SK-N-SH (cell line): ENCODE results near the gene IL1F10.

ENCODE experiments used
- CTCF ChIP-seq: fragments of 200-600 bp; sonication (generic); IDR thresholded peaks from 2 replicates; pipeline ENCODE4 v1.6.1; 2017; ENCODE audit warnings: antibody characterized with exemption, mild to moderate bottlenecking, moderate library complexity
- EP300 ChIP-seq, 2 experiments: IDR thresholded peaks; 2 replicates each; pipeline versions ENCODE4 v1.4.0 to v1.6.1; 2012; ENCODE audit warnings: borderline replicate concordance in 1 of 2, low read depth in 1 of 2, low read length in 1 of 2
- FOSL2 ChIP-seq: IDR thresholded peaks from 2 replicates; pipeline ENCODE4 v1.4.0; 2012; ENCODE audit warnings: low read depth, mild to moderate bottlenecking, moderate library complexity, borderline replicate concordance
- FOXM1 ChIP-seq: IDR thresholded peaks from 2 replicates; pipeline ENCODE4 v1.4.0; 2012; ENCODE audit warnings: low read depth, mild to moderate bottlenecking
- JUND ChIP-seq: IDR thresholded peaks from 2 replicates; pipeline ENCODE4 v1.4.0; 2012
- MEF2A ChIP-seq: IDR thresholded peaks from 2 replicates; pipeline ENCODE4 v1.4.0; 2012; ENCODE audit warnings: low read depth, borderline replicate concordance
- NRF1 ChIP-seq: IDR thresholded peaks from 2 replicates; pipeline ENCODE4 v1.6.1; 2012; ENCODE audit warnings: low read depth, mild to moderate bottlenecking, low read length
- POLR2AphosphoS5 ChIP-seq: IDR thresholded peaks from 2 replicates; pipeline ENCODE4 v1.6.1; 2012; ENCODE audit warnings: low read depth, low read length
- REST ChIP-seq: IDR thresholded peaks from 2 replicates; pipeline ENCODE4 v1.6.1; 2012; ENCODE audit warnings: mild to moderate bottlenecking, low read depth, low read length, moderate library complexity
- SIN3A ChIP-seq: IDR thresholded peaks from 2 replicates; pipeline ENCODE4 v1.6.1; 2012; ENCODE audit warnings: low read depth, mild to moderate bottlenecking, low read length, moderate library complexity, borderline replicate concordance
- SMC3 ChIP-seq: IDR thresholded peaks from 2 replicates; pipeline ENCODE4 v1.6.1; 2012; ENCODE audit warnings: low read depth, low read length, improper control_type of control experiment
- TAF1 ChIP-seq: IDR thresholded peaks from 2 replicates; pipeline ENCODE4 v1.6.1; 2012; ENCODE audit warnings: low read depth, mild to moderate bottlenecking, low read length, moderate library complexity, borderline replicate concordance
- USF2 ChIP-seq: fragments of 150-350 bp; IDR thresholded peaks from 2 replicates; pipeline ENCODE4 v1.6.1; 2017; ENCODE audit warnings: antibody characterized with exemption, low read length, low read depth, borderline replicate concordance

- TF ChIP-seq TAF1 (no peak), POLR2AphosphoS5 (no peak), CTCF (no peak), MEF2A (no peak), SIN3A (no peak), EP300 (IDR thresholded peaks at IDR 0.05; ENCODE audit: borderline replicate concordance in 1 of 2, low read depth in 1 of 2, low read length in 1 of 2) (no peak), FOXM1 (no peak), FOSL2 (no peak), USF2 (no peak), SMC3 (no peak), JUND (no peak), NRF1 (no peak), REST (no peak)
These were observed 8.5 kb upstream of the IL1F10 start, which contains the start of gene IL36RN for GRCh38 chr2:113058998-113059960.
